Fibroblast of skin of back (primary cell): ENCODE measurements around the gene SHISA6.
"Not testable (repeated sequence)": the region's sequence is repeated elsewhere in the genome, so short reads cannot be mapped to it uniquely, and the experiment has no call there.

ENCODE experiments used
- DNase-seq: peaks from one replicate; pipeline ENCODE4 v3.0.0-alpha.2; 2013

The SHISA6 gene

GRCh38 chr17:11267999-11268575 is 27.1 kb downstream of the SHISA6 start:
- DNase-seq: no peak

GRCh38 chr17:11269210-11269609 is 28.2 kb downstream of the SHISA6 start:
- no peak for DNase-seq

- no peak for DNase-seq
Observed at GRCh38 chr17:11272191-11272590, 31.2 kb downstream of the SHISA6 start.

GRCh38 chr17:11273596-11273995 is 32.6 kb downstream of the SHISA6 start:
- DNase-seq: no peak

- DNase-seq: no peak
Observed at GRCh38 chr17:11274106-11274505, 33.1 kb downstream of the SHISA6 start.

- no peak for DNase-seq
Observed at GRCh38 chr17:11276486-11276885, 35.5 kb downstream of the SHISA6 start.

- DNase-seq: no peak
Observed at GRCh38 chr17:11278186-11278991, 37.4 kb downstream of the SHISA6 start.

- DNase-seq: no peak
Observed at GRCh38 chr17:11278992-11279270, 37.9 kb downstream of the SHISA6 start.

- DNase-seq: no peak
Observed at GRCh38 chr17:11279776-11280344, 38.8 kb downstream of the SHISA6 start.

GRCh38 chr17:11282586-11282985 is 41.6 kb downstream of the SHISA6 start:
- DNase-seq: no peak

- no peak for DNase-seq
Observed at GRCh38 chr17:11284811-11285210, 43.8 kb downstream of the SHISA6 start.

- no peak for DNase-seq
Observed at GRCh38 chr17:11285946-11286345, 44.9 kb downstream of the SHISA6 start.

- no peak for DNase-seq
Observed at GRCh38 chr17:11287791-11288190, 46.8 kb downstream of the SHISA6 start.

GRCh38 chr17:11290814-11291213 is 49.8 kb downstream of the SHISA6 start:
- no peak for DNase-seq

GRCh38 chr17:11292491-11292890 is 51.5 kb downstream of the SHISA6 start:
- no peak for DNase-seq

- DNase-seq: no peak
Observed at GRCh38 chr17:11293480-11293879, 52.5 kb downstream of the SHISA6 start.

GRCh38 chr17:11294826-11295225 is 53.8 kb downstream of the SHISA6 start:
- DNase-seq: no peak

GRCh38 chr17:11296994-11297393 is 56.0 kb downstream of the SHISA6 start:
- no peak for DNase-seq

- DNase-seq: no peak
Observed at GRCh38 chr17:11298401-11298800, 57.4 kb downstream of the SHISA6 start.

- DNase-seq: no peak
Observed at GRCh38 chr17:11300201-11300600, 59.2 kb downstream of the SHISA6 start.

GRCh38 chr17:11300738-11301137 is 59.7 kb downstream of the SHISA6 start:
- no peak for DNase-seq

- not testable (repeated sequence) for DNase-seq
Observed at GRCh38 chr17:11301874-11302273, 60.9 kb downstream of the SHISA6 start.

GRCh38 chr17:11302401-11303186 is 61.6 kb downstream of the SHISA6 start:
- DNase-seq: no peak
